ENCODE results near the gene ANGPTL8. TPM values are rescaled to one million over a fixed set of nuclear protein-coding genes. Genes with fewer than 3 reads are reported as not detected.

Gene ANGPTL8
- total and polyA plus RNA-seq, 2 of the 13 experiments (the other 11 are each of a cell fraction or from before 2014, with no cell fraction given): 27.3 to 243 TPM

DNA sequence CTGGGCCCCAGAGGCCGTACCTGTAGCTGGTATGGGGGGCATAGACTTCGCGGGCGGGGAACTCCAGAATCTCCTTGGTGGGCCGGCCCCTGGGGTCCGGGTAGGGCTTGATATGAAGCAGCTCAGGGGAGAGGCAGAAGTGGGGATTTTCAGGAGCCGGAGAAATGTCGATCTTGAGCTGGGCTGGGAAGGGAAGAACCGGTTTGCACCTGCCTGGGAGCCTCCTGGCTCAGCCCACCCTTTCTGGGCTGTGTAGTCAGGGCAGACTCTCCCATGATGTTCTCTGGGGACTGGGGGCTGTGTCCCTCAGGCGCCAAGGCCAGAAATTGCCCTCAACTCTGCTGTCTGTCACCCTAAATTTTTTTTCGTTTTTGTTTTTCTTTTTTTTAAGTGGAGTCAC is 2.6 kb downstream of the ANGPTL8 start:
- 87% methylated on average over 9 of the region's 11 CpGs for WGBS (ENCODE audit: low lambda C conversion rate)
- Histone ChIP-seq H4K20me1 (ENCODE audit: insufficient read depth, low read length) (no peaks in the 10 kb centered on the region; the same call in 1 of the 2 replicates), H3K9ac (ENCODE audit: insufficient read depth, low read depth, low read length) (no peak overlapping the region), H3K79me2 (ENCODE audit: insufficient read depth, low read length) (peaks cover 10% of the 10 kb centered on the region), H3K4me1 (ENCODE audit: insufficient read depth, low read length) (peaks cover 66% of the 10 kb centered on the region), H3K4me3 (replicated peaks in 1 of 3; ENCODE audit: insufficient read depth in 1 of 3, low read depth in 2 of 3, low read length in 3 of 3) (peak overlapping the region in 1 of 3 experiments; percentile 53; a peak in 2 of 6 replicates), H2AFZ (ENCODE audit: low read length) (no peak overlapping the region), H3K4me2 (ENCODE audit: low read depth, low read length) (peak overlapping the region; percentile 96), H3K27me3 (ENCODE audit: control insufficient read depth in 1 of 2, insufficient read depth in 2 of 2, low read length in 2 of 2) (no peaks in the 10 kb centered on the region), H3K9me3 (ENCODE audit: low read length) (no peaks in the 10 kb centered on the region), H3K36me3 (replicated peaks in 1 of 2; ENCODE audit: control insufficient read depth in 1 of 2, insufficient read depth in 2 of 2, low read length in 2 of 2) (no peaks in the 10 kb centered on the region; a peak in 2 of 5 replicates), H3K27ac (ENCODE audit: extremely low read length, insufficient read depth, low read length) (peak overlapping the region; percentile 39)
- ChIA-PET CTCF (ENCODE audit: low intra/inter-chr PET ratio, low total read pairs) (no interaction called here), POLR2A (interaction anchor here (0.7 to 1.4 kb wide), 2 partner anchors 99 to 132 kb away, joined by 5 to 6 read pairs; partner anchors contain the start of gene SWSAP1)
- no peak for ATAC-seq
- TF ChIP-seq PAF1 (CRISPR knock-in tag; IDR thresholded peaks at IDR 0.05) (0 out of 2 replicates have a peak, but pooled peaks have one; percentile 3), SNRNP70 (IDR thresholded peaks at IDR 0.05; ENCODE audit: low read depth, low read length) (no peak), KLF6 (CRISPR knock-in tag; IDR thresholded peaks at IDR 0.05) (0 out of 2 replicates have a peak, but pooled peaks have one; percentile 10)
- DNase-seq (ENCODE audit: low spot score): no peak
- FAIRE-seq: no peak
- intact Hi-C loops (cut with micrococcal nuclease; ENCODE audit: unreplicated experiment) (loop anchor here (2.0 kb wide), 1 partner anchor 23 kb away; no protein-coding TSS in a partner anchor), in situ Hi-C loops (cut with HindIII; ENCODE audit: extremely low pct_ligation_motif_present, low pct_unique_long_range_greater_than_20kb) (no loop called here)
- no TSS peak for BruUV-seq (replicated peaks)

DNA sequence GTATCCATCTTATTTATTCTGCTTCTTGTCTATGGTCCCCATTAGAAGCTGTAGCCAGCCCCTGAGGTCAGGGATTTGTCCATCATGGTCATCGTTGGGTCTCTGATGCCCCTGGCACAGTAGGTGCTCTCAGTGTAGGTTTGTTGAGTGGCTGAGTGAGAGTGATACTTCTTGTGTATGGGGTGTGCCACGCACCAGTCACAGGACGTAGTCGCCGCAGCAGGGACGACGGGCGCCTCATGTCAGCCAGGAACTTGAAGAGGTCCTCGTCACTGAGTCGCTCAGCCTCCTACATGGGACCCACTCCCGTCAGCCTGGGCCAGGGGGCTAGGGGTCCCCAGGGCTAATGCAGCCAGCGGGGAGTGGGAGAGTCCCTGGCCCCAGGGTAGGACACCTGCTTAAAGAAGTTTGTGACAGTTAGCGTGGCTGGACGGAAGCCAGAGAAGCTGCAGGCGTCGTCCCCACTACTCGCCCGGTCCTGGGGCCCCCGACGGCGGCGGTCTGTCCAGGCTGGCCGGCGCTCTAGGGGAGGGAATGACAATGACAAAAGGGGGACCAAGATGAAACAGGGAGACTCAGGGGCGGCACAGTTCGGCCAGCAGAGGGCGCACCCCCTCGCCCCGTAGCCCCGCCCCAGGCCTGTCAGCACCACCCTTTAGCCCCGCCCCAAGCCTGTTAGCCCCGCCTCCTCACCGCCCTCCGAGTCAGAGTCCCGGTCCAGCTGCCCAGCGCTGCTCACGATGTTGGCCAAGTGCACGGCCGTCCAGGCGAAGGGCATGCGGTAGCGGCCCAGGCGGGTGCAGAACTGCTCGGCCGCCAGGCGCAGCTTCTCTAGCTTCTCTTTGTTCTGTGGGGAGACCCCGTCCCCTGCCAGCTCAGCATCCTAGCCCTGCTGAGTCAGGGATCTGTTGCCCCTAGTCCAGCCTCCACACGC is 3.7 kb downstream of the ANGPTL8 start:
- BruUV-seq (replicated peaks): no TSS peak
- 16% methylated on average over 22 of the region's 48 CpGs for WGBS (ENCODE audit: low lambda C conversion rate)
- Histone ChIP-seq H3K9ac (ENCODE audit: insufficient read depth, low read depth, low read length) (no peak overlapping the region), H3K4me2 (ENCODE audit: low read depth, low read length) (peak overlapping the region; percentile 43), H3K79me2 (ENCODE audit: insufficient read depth, low read length) (peaks cover 10% of the 10 kb centered on the region), H2AFZ (ENCODE audit: low read length) (no peak overlapping the region), H3K27me3 (ENCODE audit: control insufficient read depth in 1 of 2, insufficient read depth in 2 of 2, low read length in 2 of 2) (no peaks in the 10 kb centered on the region), H3K9me3 (ENCODE audit: low read length) (no peaks in the 10 kb centered on the region), H3K27ac (ENCODE audit: extremely low read length, insufficient read depth, low read length) (peak overlapping the region; percentile 25), H4K20me1 (ENCODE audit: insufficient read depth, low read length) (no peaks in the 10 kb centered on the region; the same call in 1 of the 2 replicates), H3K36me3 (replicated peaks in 1 of 2; ENCODE audit: control insufficient read depth in 1 of 2, insufficient read depth in 2 of 2, low read length in 2 of 2) (peaks cover 3 to 9% of the 10 kb centered on the region in 2 experiments; a peak in 3 of 5 replicates), H3K4me3 (replicated peaks in 1 of 3; ENCODE audit: insufficient read depth in 1 of 3, low read depth in 2 of 3, low read length in 3 of 3) (no peak overlapping the region; a peak in 1 of 6 replicates), H3K4me1 (ENCODE audit: insufficient read depth, low read length) (peaks cover 55% of the 10 kb centered on the region)
- POLR2A ChIA-PET: interaction anchor here (1.4 kb wide), 1 partner anchor 131 kb away, joined by 5 read pairs; the partner anchor contains the start of gene SWSAP1
- DNase-seq (ENCODE audit: low spot score) (peak; percentile 61), ATAC-seq (peak; percentile 76), FAIRE-seq (no peak)
- in situ Hi-C loops (cut with HindIII; ENCODE audit: extremely low pct_ligation_motif_present, low pct_unique_long_range_greater_than_20kb): no loop called here
- CTCF ChIA-PET (ENCODE audit: low intra/inter-chr PET ratio, low total read pairs): no interaction called here
- intact Hi-C loops (cut with micrococcal nuclease; ENCODE audit: unreplicated experiment): loop anchor here (2.0 kb wide), 1 partner anchor 22 kb away; no protein-coding TSS in a partner anchor
- no peak for TF ChIP-seq ZNF253 (CRISPR knock-in tag; IDR thresholded peaks at IDR 0.05; ENCODE audit: borderline replicate concordance)
- no peak for TF ChIP-seq PRPF4 (IDR thresholded peaks at IDR 0.05; ENCODE audit: low read depth, low read length, poor library complexity, severe bottlenecking)
- TF ChIP-seq ZNF766 (CRISPR knock-in tag; IDR thresholded peaks at IDR 0.05; ENCODE audit: borderline replicate concordance): no peak
- no peak for TF ChIP-seq ZIK1 (CRISPR knock-in tag; IDR thresholded peaks at IDR 0.05; ENCODE audit: borderline replicate concordance, low read depth)
- TF ChIP-seq FOXA3 (CRISPR knock-in tag; IDR thresholded peaks at IDR 0.05): no peak; the same call in 1 of the 2 replicates
- 0 out of 2 replicates have a peak, but pooled peaks have one; percentile 23 for TF ChIP-seq ZNF225 (CRISPR knock-in tag; IDR thresholded peaks at IDR 0.05)
- TF ChIP-seq KDM4B (CRISPR knock-in tag; IDR thresholded peaks at IDR 0.05): no peak
- TF ChIP-seq JUNB (CRISPR knock-in tag; IDR thresholded peaks at IDR 0.05; ENCODE audit: borderline replicate concordance): no peak
- TF ChIP-seq, protein P1, sequence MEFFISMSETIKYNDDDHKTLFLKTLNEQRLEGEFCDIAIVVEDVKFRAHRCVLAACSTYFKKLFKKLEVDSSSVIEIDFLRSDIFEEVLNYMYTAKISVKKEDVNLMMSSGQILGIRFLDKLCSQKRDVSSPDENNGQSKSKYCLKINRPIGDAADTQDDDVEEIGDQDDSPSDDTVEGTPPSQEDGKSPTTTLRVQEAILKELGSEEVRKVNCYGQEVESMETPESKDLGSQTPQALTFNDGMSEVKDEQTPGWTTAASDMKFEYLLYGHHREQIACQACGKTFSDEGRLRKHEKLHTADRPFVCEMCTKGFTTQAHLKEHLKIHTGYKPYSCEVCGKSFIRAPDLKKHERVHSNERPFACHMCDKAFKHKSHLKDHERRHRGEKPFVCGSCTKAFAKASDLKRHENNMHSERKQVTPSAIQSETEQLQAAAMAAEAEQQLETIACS (CRISPR knock-in tag; IDR thresholded peaks at IDR 0.05): no peak
- TF ChIP-seq MEIS2 (CRISPR knock-in tag; IDR thresholded peaks at IDR 0.05): no peak

Data from HepG2 (cell line).